HG02678 (cell line): ENCODE data around the gene IFT122.
"Not testable (repeated sequence)": the region's sequence is repeated elsewhere in the genome, so short reads cannot be mapped to it uniquely, and the experiment has no call there.

Experiments used
- ATAC-seq: cut with Tn5 transposase; IDR thresholded peaks from one replicate; pipeline ENCODE4 v1.9.1; 2021; ENCODE audit warnings: mild to moderate bottlenecking, moderate library complexity; ENCODE audit not compliant: unreplicated experiment

The IFT122 gene

GRCh38 chr3:129514563-129514962 is 74.5 kb downstream of the IFT122 start:
- no peak for ATAC-seq

- not testable (repeated sequence) for ATAC-seq
Observed at GRCh38 chr3:129515108-129515820, 75.2 kb downstream of the IFT122 start.

GRCh38 chr3:129515821-129516432 is 75.9 kb downstream of the IFT122 start:
- ATAC-seq = not testable (repeated sequence)

GRCh38 chr3:129517516-129517915 is 77.5 kb downstream of the IFT122 start:
- ATAC-seq = no peak

- ATAC-seq = no peak
Observed at GRCh38 chr3:129518038-129518561, 78.1 kb downstream of the IFT122 start.

- no peak for ATAC-seq
Observed at GRCh38 chr3:129518581-129518980, 78.6 kb downstream of the IFT122 start.

GRCh38 chr3:129519449-129519848 is 79.4 kb downstream of the IFT122 start:
- ATAC-seq = no peak

GRCh38 chr3:129519896-129520715 is 80.1 kb downstream of the IFT122 start:
- no peak for ATAC-seq

- no peak for ATAC-seq
Observed at GRCh38 chr3:129520960-129521359, 80.9 kb downstream of the IFT122 start.

- no peak for ATAC-seq
Observed at GRCh38 chr3:129521611-129522010, 81.6 kb downstream of the IFT122 start.

GRCh38 chr3:129522953-129523352 is 82.9 kb downstream of the IFT122 start:
- ATAC-seq = no peak

GRCh38 chr3:129524081-129524480 is 84.1 kb downstream of the IFT122 start:
- ATAC-seq = no peak

GRCh38 chr3:129525341-129525968 is 85.4 kb downstream of the IFT122 start:
- ATAC-seq = no peak

GRCh38 chr3:129526121-129526900 is 86.3 kb downstream of the IFT122 start:
- peak; percentile 87 for ATAC-seq

GRCh38 chr3:129527262-129527661 is 87.2 kb downstream of the IFT122 start:
- no peak for ATAC-seq

- ATAC-seq = no peak
Observed at GRCh38 chr3:129528589-129529100, 88.6 kb downstream of the IFT122 start, which contains the start of gene RHO. Gene RHO, plus strand, starts transcription at chr3:129528639. Its CDS starts 95 bp downstream, at chr3:129528734.

GRCh38 chr3:129529436-129530210 is 89.6 kb downstream of the IFT122 start:
- ATAC-seq = no peak

- ATAC-seq = no peak
Observed at GRCh38 chr3:129530251-129530791, 90.3 kb downstream of the IFT122 start.

GRCh38 chr3:129530821-129531220 is 90.8 kb downstream of the IFT122 start:
- no peak for ATAC-seq
